Suprapubic skin (tissue), 4 donors: ENCODE data around the gene PRKN.

Experiments
- EP300 ChIP-seq: sonication (generic); formaldehyde crosslinking; IDR thresholded peaks from one replicate; pipeline ENCODE4 v1.6.1; 2017; ENCODE audit warnings: antibody characterized with exemption
- POLR2A ChIP-seq, 2 donors: fragments of 450-650 bp; IDR thresholded peaks; one replicate each; pipeline ENCODE4 v1.6.1; 2017; ENCODE audit warnings: antibody characterized with exemption in 2 of 2, mild to moderate bottlenecking in 2 of 2, moderate library complexity in 2 of 2
- POLR2AphosphoS5 ChIP-seq, 3 donors: sonication (generic); formaldehyde crosslinking; IDR thresholded peaks; one replicate each; pipeline ENCODE4 v1.6.1; 2017; ENCODE audit warnings: antibody characterized with exemption in 3 of 3
- TF ChIP-seq, protein P1 (sequence below), 2 donors: fragments of 200-600 bp in 1 of 2; fragments of 450-650 bp in 1 of 2; sonication (generic) in 1 of 2; IDR thresholded peaks; one replicate each; pipeline ENCODE4 v1.5.1; 2016 to 2019; ENCODE audit warnings: antibody characterized with exemption in 2 of 2, mild to moderate bottlenecking in 1 of 2, moderate library complexity in 1 of 2

GRCh38 chr6:162230147-162230752 is 497.3 kb downstream of the PRKN start:
- TF ChIP-seq, protein P1, sequence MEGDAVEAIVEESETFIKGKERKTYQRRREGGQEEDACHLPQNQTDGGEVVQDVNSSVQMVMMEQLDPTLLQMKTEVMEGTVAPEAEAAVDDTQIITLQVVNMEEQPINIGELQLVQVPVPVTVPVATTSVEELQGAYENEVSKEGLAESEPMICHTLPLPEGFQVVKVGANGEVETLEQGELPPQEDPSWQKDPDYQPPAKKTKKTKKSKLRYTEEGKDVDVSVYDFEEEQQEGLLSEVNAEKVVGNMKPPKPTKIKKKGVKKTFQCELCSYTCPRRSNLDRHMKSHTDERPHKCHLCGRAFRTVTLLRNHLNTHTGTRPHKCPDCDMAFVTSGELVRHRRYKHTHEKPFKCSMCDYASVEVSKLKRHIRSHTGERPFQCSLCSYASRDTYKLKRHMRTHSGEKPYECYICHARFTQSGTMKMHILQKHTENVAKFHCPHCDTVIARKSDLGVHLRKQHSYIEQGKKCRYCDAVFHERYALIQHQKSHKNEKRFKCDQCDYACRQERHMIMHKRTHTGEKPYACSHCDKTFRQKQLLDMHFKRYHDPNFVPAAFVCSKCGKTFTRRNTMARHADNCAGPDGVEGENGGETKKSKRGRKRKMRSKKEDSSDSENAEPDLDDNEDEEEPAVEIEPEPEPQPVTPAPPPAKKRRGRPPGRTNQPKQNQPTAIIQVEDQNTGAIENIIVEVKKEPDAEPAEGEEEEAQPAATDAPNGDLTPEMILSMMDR (IDR thresholded peaks at IDR 0.05) = no peak
- TF ChIP-seq POLR2AphosphoS5 (IDR thresholded peaks at IDR 0.05) (no peak), POLR2A (IDR thresholded peaks at IDR 0.05) (no peak), EP300 (no peak)
